ENCODE data around the gene HLA-DRB1. TPM values are rescaled to one million over a fixed set of nuclear protein-coding genes. Genes with fewer than 3 reads are reported as not detected.

Gene HLA-DRB1
- total and polyA plus RNA-seq, 8 donors: 11.2 to 665 (median 23.1) TPM

DNA sequence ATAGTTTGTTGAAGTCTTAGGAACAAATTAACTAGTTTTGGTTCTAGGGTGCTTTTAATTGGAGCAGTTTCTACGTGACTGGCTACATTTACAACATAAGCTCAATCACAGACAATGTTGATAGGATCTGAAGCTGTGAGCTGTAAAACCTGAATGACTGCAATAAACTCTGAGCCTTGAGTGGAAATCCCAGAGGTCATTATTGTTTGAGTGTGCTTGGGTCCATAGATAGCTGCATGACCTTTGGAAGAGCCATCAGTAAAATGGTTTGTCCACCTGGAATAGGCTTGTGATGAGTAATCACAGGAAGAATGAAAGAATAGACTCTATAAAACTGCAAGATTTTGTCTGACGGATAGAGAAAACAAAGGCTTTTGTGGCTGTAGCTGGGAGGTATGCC, 26.7 kb downstream of the HLA-DRB1 start:
- no peaks in the 10 kb centered on the region for H3K27me3 ChIP-seq
- no peaks in the 10 kb centered on the region for H3K4me1 ChIP-seq
- no peak overlapping the region for H3K27ac ChIP-seq
- H3K4me3 ChIP-seq: no peak overlapping the region
- TF ChIP-seq, protein P1, sequence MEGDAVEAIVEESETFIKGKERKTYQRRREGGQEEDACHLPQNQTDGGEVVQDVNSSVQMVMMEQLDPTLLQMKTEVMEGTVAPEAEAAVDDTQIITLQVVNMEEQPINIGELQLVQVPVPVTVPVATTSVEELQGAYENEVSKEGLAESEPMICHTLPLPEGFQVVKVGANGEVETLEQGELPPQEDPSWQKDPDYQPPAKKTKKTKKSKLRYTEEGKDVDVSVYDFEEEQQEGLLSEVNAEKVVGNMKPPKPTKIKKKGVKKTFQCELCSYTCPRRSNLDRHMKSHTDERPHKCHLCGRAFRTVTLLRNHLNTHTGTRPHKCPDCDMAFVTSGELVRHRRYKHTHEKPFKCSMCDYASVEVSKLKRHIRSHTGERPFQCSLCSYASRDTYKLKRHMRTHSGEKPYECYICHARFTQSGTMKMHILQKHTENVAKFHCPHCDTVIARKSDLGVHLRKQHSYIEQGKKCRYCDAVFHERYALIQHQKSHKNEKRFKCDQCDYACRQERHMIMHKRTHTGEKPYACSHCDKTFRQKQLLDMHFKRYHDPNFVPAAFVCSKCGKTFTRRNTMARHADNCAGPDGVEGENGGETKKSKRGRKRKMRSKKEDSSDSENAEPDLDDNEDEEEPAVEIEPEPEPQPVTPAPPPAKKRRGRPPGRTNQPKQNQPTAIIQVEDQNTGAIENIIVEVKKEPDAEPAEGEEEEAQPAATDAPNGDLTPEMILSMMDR (IDR thresholded peaks at IDR 0.05): no peak
- H3K9me3 ChIP-seq: no peaks in the 10 kb centered on the region
- ATAC-seq (no peak), DNase-seq (no peak)
- no peaks in the 10 kb centered on the region for H3K36me3 ChIP-seq
- intact Hi-C loops (cut with DNase I): no loop called here

DNA sequence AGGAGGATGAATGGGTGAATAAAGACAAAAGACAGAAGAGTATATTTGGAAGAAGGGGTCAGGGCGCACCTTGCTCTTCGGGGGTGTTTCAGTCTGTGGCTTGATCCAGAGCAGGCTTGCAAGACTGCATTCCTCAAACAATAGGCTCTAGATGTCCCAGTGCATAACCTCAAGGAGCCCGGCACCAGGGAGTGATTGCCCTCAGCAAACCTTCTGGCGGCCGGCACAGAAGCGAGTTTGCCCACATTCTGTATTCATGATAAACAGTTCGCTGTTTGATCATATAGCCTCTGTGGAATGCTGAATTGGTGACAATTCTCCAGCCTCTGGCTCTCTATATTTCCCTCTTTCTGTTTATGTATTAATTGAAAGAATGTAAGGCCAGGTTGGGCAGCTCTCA, 29.9 kb downstream of the HLA-DRB1 start:
- Histone ChIP-seq H3K9me3 (no peaks in the 10 kb centered on the region), H3K27ac (no peak overlapping the region)
- intact Hi-C loops (cut with DNase I): no loop called here

DNA sequence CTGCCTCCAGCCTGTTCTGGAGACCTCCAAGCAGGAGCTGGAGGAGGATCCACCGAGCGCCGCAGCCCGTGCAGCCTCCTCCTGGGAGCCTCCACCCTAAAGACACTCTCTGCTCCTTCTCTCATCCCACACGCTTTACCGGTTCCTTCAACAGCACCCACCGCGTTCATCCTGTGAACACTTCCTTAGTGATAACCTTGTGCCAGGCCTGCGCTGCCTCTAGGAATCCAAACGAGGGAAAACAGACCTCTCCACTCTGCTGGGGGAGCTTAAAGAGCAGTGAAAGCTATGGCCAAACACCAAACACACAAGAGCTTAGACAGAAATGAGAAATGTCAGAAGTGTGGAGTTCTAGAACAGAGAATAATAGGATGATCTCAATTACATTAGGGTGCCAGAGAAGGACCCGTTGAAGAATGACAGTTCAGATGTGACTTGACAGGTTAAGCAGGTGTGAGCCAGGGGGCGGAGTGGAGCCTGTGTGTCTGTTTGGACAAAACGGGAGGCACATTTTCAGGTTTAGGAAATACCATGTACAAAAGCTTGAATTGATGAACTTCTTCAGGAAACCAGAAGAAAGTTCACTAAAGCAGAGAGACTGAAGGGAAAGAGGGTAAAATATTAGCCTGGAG, 31.1 kb downstream of the HLA-DRB1 start:
- TF ChIP-seq, protein P1 (IDR thresholded peaks at IDR 0.05): no peak
- no peaks in the 10 kb centered on the region for H3K36me3 ChIP-seq
- ATAC-seq (peak; percentile 76), DNase-seq (no peak)
- no peaks in the 10 kb centered on the region for H3K27me3 ChIP-seq
- no peak overlapping the region for H3K4me3 ChIP-seq
- no peak overlapping the region for H3K27ac ChIP-seq
- no peaks in the 10 kb centered on the region for H3K9me3 ChIP-seq
- intact Hi-C loops (cut with DNase I): no loop called here
- no peaks in the 10 kb centered on the region for H3K4me1 ChIP-seq

More for the DNA sequence above, 29.9 kb downstream of the HLA-DRB1 start:
- ATAC-seq: no peak
- DNase-seq: no peak
- Histone ChIP-seq H3K4me3 (no peak overlapping the region), H3K4me1 (no peaks in the 10 kb centered on the region), H3K36me3 (no peaks in the 10 kb centered on the region), H3K27me3 (no peaks in the 10 kb centered on the region)
- TF ChIP-seq, protein P1 (IDR thresholded peaks at IDR 0.05): no peak

DNA sequence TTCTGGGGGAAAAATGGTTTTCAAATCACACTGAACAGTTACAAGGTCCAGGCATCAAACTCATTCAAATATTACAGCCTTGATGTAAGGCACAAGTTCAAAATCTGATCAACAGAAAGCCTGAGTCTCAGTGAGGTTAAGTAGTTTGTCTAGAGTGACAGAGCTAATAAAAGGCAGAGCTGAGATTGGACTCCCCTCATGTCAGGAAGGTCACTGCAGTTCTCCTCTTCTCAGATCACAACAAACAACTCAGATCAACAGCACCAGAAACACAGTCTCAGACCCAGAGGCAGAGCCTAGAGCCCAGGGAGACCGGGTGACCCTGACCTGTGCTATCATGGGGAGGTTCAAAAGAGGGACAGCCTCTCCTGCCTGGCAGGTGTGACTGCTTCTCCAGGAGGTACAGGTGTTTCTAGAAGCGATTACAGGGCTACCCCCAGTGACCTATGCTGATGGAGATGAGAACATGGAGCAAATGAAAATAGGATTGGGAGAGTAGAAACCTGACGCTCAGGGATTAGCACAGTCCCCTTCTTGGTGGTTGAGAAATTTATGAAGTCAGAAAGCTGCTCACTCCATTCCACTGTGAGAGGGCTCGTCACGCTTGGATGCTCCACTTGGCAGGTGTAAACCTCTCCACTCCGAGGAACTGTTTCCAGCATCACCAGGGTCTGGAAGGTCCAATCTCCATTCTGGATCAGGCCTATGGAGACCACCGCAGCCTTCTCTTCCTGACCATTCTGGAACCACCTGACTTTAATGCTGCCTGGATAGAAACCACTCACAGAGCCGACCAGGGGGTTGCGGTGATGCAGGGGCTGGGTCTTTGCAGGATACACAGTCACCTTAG, 35.3 kb downstream of the HLA-DRB1 start:
- H3K9me3 ChIP-seq: no peaks in the 10 kb centered on the region
- no peaks in the 10 kb centered on the region for H3K36me3 ChIP-seq
- TF ChIP-seq, protein P1 (IDR thresholded peaks at IDR 0.05): no peak
- H3K27me3 ChIP-seq: no peaks in the 10 kb centered on the region
- no peak overlapping the region for H3K4me3 ChIP-seq
- no peaks in the 10 kb centered on the region for H3K4me1 ChIP-seq
- H3K27ac ChIP-seq: no peak overlapping the region
- intact Hi-C loops (cut with DNase I): no loop called here
- ATAC-seq: no peak
- DNase-seq: no peak

DNA sequence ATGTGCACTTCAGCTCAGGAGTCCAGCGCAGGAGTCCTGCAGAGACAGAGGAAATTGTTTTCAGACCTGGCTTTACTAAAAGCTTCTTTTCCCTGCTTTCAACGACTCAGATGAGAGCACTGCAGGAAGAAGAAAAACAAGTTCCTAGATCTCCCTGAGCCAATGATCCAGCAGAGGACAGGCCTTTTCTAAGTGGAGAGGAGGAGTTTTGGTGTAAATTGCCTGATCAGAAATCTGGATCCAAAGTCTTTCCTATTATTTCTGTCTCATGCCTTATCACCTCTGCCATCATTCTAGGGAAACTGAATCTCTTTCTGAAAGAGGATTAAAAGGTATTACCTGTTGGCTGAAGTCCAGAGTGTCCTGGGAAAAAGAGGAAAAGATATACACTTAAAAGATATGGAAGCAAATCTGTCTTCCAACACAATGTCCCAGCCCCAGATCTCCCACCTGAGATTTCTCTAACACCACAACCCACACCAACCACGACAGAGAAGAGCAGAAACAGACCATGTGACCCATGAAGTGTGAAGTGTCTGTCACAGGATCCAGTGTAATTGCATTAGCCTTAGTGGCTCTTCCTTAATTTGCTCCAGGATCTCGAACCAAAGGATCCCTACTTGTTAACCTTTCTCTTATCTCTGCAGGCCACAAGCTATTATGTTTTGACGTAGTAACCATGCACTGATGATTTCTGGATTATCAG, 36.5 kb downstream of the HLA-DRB1 start:
- peak; percentile 48 for ATAC-seq
- TF ChIP-seq, protein P1 (IDR thresholded peaks at IDR 0.05): no peak
- intact Hi-C loops (cut with DNase I): no loop called here

More for the DNA sequence above, 36.5 kb downstream of the HLA-DRB1 start:
- Histone ChIP-seq H3K4me3 (no peak overlapping the region), H3K36me3 (no peaks in the 10 kb centered on the region), H3K27me3 (no peaks in the 10 kb centered on the region), H3K27ac (no peak overlapping the region), H3K4me1 (no peaks in the 10 kb centered on the region), H3K9me3 (no peaks in the 10 kb centered on the region)
- DNase-seq: no peak

Data from left lung (tissue), 10 donors.